Epithelial cell of umbilical artery (primary cell): Measurements from ENCODE around the gene CDK5RAP2. TPM values are rescaled to one million over a fixed set of nuclear protein-coding genes. Genes with fewer than 3 reads are reported as not detected.

Experiments used
- total RNA-seq: library from RNA; depleted of rRNA; stranded (reverse); fragments of >200 nt; gene quantifications from 2 replicates; pipeline ENCODE4 v1.2.3, GENCODE V29; 2014

Gene CDK5RAP2
- 17.5 and 18.1 TPM in 2 replicates for total RNA-seq

DNA sequence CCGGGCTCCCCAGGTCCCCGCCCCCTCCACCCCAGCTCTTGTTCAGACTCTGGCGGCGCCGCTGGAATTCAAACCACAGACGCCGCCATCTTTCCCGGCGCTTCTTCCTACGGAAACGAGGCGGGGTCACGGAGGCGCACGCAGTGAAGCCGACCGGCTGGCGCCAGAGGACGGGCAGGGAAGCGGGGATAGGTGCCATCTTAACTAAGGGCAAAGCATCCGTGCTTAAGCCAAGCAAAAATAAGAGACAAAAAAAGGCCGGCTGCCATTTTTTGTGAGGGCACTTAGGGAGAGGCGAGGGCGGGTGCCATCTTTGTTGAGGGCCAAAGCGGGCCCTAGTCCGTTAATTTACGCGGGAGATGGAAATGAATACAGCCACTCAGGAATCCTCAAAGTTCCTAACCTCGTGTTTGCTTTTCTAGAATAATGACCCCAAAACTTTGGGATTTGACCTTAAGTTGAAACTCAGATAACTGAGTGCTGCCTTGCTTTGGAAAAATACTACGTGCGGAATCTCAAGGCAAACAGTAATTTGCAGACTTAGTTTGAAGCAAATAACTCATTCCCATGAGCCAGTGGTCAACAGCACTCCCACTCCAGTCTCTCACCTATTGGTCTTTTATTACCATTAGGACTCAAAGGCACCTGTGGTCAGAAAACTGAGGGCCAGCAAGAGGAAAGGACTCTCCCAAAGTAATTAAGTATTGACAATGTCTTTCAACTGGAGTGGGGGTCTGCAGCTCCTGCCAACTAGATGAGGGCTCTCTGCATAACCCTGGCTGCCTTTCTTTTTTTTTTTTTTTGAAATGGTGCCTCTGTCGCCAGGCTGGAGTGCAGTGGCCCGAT, at the start of gene CDK5RAP2:
Gene CDK5RAP2 (minus strand): TSS at position 117 of the 846 bp plus-strand sequence. CDS start 189 bp downstream, outside the sequence.

Other genes starting within 250 kb of the CDK5RAP2 start
- gene MEGF9, start 134.3 kb upstream of the CDK5RAP2 start, total RNA-seq: 4.9 and 9.3 TPM in 2 replicates
- 26.0 and 43.5 TPM in 2 replicates for gene FBXW2, start 213.2 kb upstream of the CDK5RAP2 start, total RNA-seq